Gastrocnemius medialis (tissue), 4 donors: ENCODE data around the gene SLC18A3.

Experiments used
- CTCF ChIP-seq, 5 experiments: fragments of 450-650 bp in 3 of 5; fragments of 200-600 bp in 2 of 5; sonication (generic) in 2 of 5; IDR thresholded peaks in 4 of 5; conservative IDR thresholded peaks in 1 of 5; 1 replicate in 4 of 5; 2 replicates in 1 of 5; pipeline ENCODE4 v1.5.1; 2016 to 2019; ENCODE audit warnings: antibody characterized with exemption in 5 of 5, mild to moderate bottlenecking in 3 of 5, moderate library complexity in 3 of 5
- POLR2A ChIP-seq, 2 donors: fragments of 450-650 bp; IDR thresholded peaks; one replicate each; pipeline ENCODE4 v1.6.1; 2017; ENCODE audit warnings: antibody characterized with exemption in 2 of 2, mild to moderate bottlenecking in 2 of 2, moderate library complexity in 2 of 2

- no peak for TF ChIP-seq CTCF (IDR thresholded peaks at IDR 0.05 in 4 of 5, conservative IDR thresholded peaks at IDR 0.05 in 1 of 5)
- no peak for TF ChIP-seq POLR2A (IDR thresholded peaks at IDR 0.05)
These were observed 4.4 kb downstream of the SLC18A3 start for GRCh38 chr10:49614242-49615198.
